ENCODE data around the gene GSTM2.

DNA sequence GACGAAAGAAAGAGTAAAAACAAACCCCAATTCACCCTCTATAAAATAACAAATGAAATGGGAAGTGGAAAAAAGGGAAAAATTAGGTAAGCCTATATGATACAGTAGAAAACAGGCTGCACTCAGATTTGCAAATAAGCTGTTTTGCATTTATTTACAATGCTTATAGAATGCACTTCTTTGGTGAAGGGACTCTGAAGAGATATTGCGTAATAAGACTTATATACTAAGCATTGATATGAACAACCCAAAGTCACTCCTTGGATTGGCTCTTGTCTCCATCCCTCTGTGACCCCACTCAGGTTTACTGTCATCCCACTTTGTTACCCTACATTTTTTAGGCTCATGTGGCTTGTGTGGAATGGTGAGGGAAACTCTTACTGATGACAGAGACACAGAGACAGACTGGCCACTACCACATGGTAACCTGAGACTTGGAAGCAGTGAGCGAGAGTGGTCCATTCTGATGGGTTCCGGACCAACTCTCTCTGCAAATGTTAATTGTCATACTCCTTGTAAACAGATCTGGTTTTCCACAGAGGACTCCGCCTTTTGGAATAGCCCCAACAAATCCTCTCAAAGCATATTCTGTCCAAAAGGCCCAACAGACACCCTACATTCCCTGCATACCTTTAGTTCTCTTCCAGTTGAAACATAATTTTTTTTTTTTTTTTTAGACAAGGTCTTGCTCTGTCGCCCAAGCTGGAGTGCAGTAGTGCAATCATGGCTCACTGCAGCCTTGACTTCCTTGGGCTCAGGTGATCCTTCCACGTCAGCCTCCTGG lies 55.2 kb downstream of the GSTM2 start:
- no peak for TF ChIP-seq RARB (CRISPR knock-in tag; IDR thresholded peaks at IDR 0.05)
- TF ChIP-seq ZFP30 (CRISPR knock-in tag; IDR thresholded peaks at IDR 0.05), result no peak
- TF ChIP-seq, protein P1, sequence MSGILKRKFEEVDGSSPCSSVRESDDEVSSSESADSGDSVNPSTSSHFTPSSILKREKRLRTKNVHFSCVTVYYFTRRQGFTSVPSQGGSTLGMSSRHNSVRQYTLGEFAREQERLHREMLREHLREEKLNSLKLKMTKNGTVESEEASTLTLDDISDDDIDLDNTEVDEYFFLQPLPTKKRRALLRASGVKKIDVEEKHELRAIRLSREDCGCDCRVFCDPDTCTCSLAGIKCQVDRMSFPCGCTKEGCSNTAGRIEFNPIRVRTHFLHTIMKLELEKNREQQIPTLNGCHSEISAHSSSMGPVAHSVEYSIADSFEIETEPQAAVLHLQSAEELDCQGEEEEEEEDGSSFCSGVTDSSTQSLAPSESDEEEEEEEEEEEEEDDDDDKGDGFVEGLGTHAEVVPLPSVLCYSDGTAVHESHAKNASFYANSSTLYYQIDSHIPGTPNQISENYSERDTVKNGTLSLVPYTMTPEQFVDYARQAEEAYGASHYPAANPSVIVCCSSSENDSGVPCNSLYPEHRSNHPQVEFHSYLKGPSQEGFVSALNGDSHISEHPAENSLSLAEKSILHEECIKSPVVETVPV (CRISPR knock-in tag; IDR thresholded peaks at IDR 0.05), result no peak
- no peak for TF ChIP-seq ZNF565 (CRISPR knock-in tag; conservative IDR thresholded peaks at IDR 0.05; ENCODE audit: low read depth)
- no peak for TF ChIP-seq ARNTL (CRISPR knock-in tag; IDR thresholded peaks at IDR 0.05; ENCODE audit: borderline replicate concordance, low read depth)
- no peak for TF ChIP-seq TOX (CRISPR knock-in tag; IDR thresholded peaks at IDR 0.05; ENCODE audit: borderline replicate concordance)
- TF ChIP-seq, protein P2, sequence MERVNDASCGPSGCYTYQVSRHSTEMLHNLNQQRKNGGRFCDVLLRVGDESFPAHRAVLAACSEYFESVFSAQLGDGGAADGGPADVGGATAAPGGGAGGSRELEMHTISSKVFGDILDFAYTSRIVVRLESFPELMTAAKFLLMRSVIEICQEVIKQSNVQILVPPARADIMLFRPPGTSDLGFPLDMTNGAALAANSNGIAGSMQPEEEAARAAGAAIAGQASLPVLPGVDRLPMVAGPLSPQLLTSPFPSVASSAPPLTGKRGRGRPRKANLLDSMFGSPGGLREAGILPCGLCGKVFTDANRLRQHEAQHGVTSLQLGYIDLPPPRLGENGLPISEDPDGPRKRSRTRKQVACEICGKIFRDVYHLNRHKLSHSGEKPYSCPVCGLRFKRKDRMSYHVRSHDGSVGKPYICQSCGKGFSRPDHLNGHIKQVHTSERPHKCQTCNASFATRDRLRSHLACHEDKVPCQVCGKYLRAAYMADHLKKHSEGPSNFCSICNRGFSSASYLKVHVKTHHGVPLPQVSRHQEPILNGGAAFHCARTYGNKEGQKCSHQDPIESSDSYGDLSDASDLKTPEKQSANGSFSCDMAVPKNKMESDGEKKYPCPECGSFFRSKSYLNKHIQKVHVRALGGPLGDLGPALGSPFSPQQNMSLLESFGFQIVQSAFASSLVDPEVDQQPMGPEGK (CRISPR knock-in tag; IDR thresholded peaks at IDR 0.05; ENCODE audit: borderline replicate concordance), result no peak
- no peak for TF ChIP-seq ESRRG (CRISPR knock-in tag; IDR thresholded peaks at IDR 0.05)
- TF ChIP-seq OSR1 (CRISPR knock-in tag; IDR thresholded peaks at IDR 0.05), result no peak
- TF ChIP-seq SNAI2 (CRISPR knock-in tag; IDR thresholded peaks at IDR 0.05), result no peak
- TF ChIP-seq ZNF70 (CRISPR knock-in tag; IDR thresholded peaks at IDR 0.05), result no peak
- TF ChIP-seq, protein P3, sequence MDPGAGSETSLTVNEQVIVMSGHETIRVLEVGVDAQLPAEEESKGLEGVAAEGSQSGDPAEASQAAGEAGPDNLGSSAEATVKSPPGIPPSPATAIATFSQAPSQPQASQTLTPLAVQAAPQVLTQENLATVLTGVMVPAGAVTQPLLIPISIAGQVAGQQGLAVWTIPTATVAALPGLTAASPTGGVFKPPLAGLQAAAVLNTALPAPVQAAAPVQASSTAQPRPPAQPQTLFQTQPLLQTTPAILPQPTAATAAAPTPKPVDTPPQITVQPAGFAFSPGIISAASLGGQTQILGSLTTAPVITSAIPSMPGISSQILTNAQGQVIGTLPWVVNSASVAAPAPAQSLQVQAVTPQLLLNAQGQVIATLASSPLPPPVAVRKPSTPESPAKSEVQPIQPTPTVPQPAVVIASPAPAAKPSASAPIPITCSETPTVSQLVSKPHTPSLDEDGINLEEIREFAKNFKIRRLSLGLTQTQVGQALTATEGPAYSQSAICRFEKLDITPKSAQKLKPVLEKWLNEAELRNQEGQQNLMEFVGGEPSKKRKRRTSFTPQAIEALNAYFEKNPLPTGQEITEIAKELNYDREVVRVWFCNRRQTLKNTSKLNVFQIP (CRISPR knock-in tag; IDR thresholded peaks at IDR 0.05; ENCODE audit: borderline replicate concordance, low read depth), result no peak
- TF ChIP-seq, protein P4, sequence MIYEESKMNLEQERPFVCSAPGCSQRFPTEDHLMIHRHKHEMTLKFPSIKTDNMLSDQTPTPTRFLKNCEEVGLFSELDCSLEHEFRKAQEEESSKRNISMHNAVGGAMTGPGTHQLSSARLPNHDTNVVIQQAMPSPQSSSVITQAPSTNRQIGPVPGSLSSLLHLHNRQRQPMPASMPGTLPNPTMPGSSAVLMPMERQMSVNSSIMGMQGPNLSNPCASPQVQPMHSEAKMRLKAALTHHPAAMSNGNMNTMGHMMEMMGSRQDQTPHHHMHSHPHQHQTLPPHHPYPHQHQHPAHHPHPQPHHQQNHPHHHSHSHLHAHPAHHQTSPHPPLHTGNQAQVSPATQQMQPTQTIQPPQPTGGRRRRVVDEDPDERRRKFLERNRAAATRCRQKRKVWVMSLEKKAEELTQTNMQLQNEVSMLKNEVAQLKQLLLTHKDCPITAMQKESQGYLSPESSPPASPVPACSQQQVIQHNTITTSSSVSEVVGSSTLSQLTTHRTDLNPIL (CRISPR knock-in tag; IDR thresholded peaks at IDR 0.05; ENCODE audit: low read depth), result no peak

Data from SK-N-SH treated with all-trans-retinoic acid at 6 μM for 48 hours (cell line).